Heart right ventricle (tissue), 16 donors: ENCODE measurements around the gene LMTK2. TPM values are rescaled to one million over a fixed set of nuclear protein-coding genes. Genes with fewer than 3 reads are reported as not detected.
A peak's percentile ranks its signal among the peaks of the same experiment; 100 is the strongest.

Source experiments
- ATAC-seq, 8 donors: fragments of 200-7000 bp; cut with Tn5 transposase; one replicate each; pipeline ENCODE4 v1.9.1; 2020; ENCODE audit warnings: mild to moderate bottlenecking in 8 of 8, moderate library complexity in 8 of 8, moderate number of reproducible peaks in 1 of 8
- DNase-seq, 2 donors: peaks; one replicate each; pipeline ENCODE4 v3.0.0-alpha.2; 2020
- H3K27ac ChIP-seq, 10 donors: fragments of 200-600 bp; sonication (generic) in 2 of 10; one replicate each; pipeline versions ENCODE4 v1.5.0 to v1.8.0; 2020 to 2022; ENCODE audit warnings: mild to moderate bottlenecking in 3 of 10
- H3K27me3 ChIP-seq, 7 donors: fragments of 200-600 bp; one replicate each; pipeline ENCODE4 v1.8.0; 2021 to 2022; ENCODE audit warnings: mild to moderate bottlenecking in 2 of 7
- H3K36me3 ChIP-seq, 9 donors: fragments of 200-600 bp; sonication (generic) in 1 of 9; one replicate each; pipeline versions ENCODE4 v1.5.0 to v1.8.0; 2020 to 2022; ENCODE audit warnings: mild to moderate bottlenecking in 2 of 9
- H3K4me1 ChIP-seq, 9 donors: fragments of 200-600 bp; sonication (generic) in 1 of 9; one replicate each; pipeline versions ENCODE4 v1.5.0 to v1.8.0; 2020 to 2022; ENCODE audit warnings: mild to moderate bottlenecking in 4 of 9
- H3K4me3 ChIP-seq, 10 donors: fragments of 200-600 bp; sonication (generic) in 2 of 10; one replicate each; pipeline versions ENCODE4 v1.5.0 to v1.8.0; 2020 to 2022; ENCODE audit warnings: mild to moderate bottlenecking in 7 of 10, moderate library complexity in 2 of 10
- H3K9me3 ChIP-seq, 11 donors: fragments of 200-600 bp in 10 of 11; sonication (generic) in 2 of 11; one replicate each; pipeline versions ENCODE4 v1.5.0 to v1.8.0; 2013 to 2022; ENCODE audit warnings: mild to moderate bottlenecking in 2 of 11, control low read depth in 1 of 11, moderate library complexity in 1 of 11
- WGBS, 2 donors: extraction: QIAGEN DNeasy Blood & Tissue Kit; methylation state at CpG; one replicate each; pipeline ENCODE4 v1.1.7; 2013; ENCODE audit warnings: inconsistent platforms in 1 of 2; 5-methylcytosine and 5-hydroxymethylcytosine counted together
- intact Hi-C, 10 donors: fragments of 100-400 bp; cut with DNase I; formaldehyde crosslinking; loops; one replicate each; pipeline versions ENCODE4 v1.11.1 to v1.14.2; 2022
- polyA plus RNA-seq, 2 donors: library from polyadenylated mRNA; stranded (reverse); fragments of 200-250 nt; gene quantifications; one replicate each; pipeline ENCODE4 v1.2.3, GENCODE V29; 2013
- total RNA-seq, 10 donors: library from RNA; stranded (reverse); fragmentation: NEBNext Ultra II Directional in 3 of 10; extraction: Animal tissue kit (Norgen Biotek cat#: 25700) in 3 of 10; gene quantifications; one replicate each; pipeline versions ENCODE4 v1.2.1 to v1.2.4, GENCODE V29; 2021 to 2023
- TF ChIP-seq, protein P1 (sequence below), 9 donors: fragments of 200-600 bp; sonication (generic) in 2 of 9; IDR thresholded peaks; one replicate each; pipeline versions ENCODE4 v1.5.0 to v1.8.0; 2021 to 2022; ENCODE audit warnings: antibody characterized with exemption in 9 of 9, mild to moderate bottlenecking in 5 of 9, moderate library complexity in 1 of 9
- donor health status: Arrhythmogenic right ventricular cardiomyopathy.
- donor health status: ischemic (EF 13 %, LVEDD 7.1; RV severe dilation, severe dysfunction).
- donor health status: healthy with polysubstance abuse.
- donor health status: DM: no; HTN: yes; CAD: no.
- donor health status: DM: no; HTN: no; CAD: no.
- donor health status: ischemic (EF 25% LVEDD 6.9; RV normal size, moderate dysfunction).
- donor health status: ischemic (EF 25% LVEDD 5.7; RV mildly dilated, moderate dysfunction).
- donor health status: healthy.
- donor health status: DM: yes; HTN: yes; CAD: no.
- donor health status: Ischemic cardiomyopathy.
- donor health status: ischemic (EF 35%, LVEDD 5.7; RV mildly dilated, moderate dysfunction).
- donor health status: nonischemic (EF 11% LVEDD 7.7; RV severe dilation, severe dysfunction).
- donor health status: DM: yes; HTN: yes; CAD: no.
- donor health status: PGD.
- donor health status: ischemic (EF 29% LVEDD 5.4; RV normal size, mild dysfunction).
- donor health status: nonischemic (EF 23%, LVEDD 6.1; RV moderate dilation, normal function).

The LMTK2 gene
- total and polyA plus RNA-seq, 12 donors = 2.9 to 50.2 (median 27.0) TPM

- Histone ChIP-seq H3K4me3 (no peak overlapping the region), H3K36me3 (peaks cover 0 to 41% (median 9%) of the 10 kb centered on the region in 9 donors), H3K9me3 (no peaks in the 10 kb centered on the region), H3K27me3 (peaks cover 0 to 25% (median 0%) of the 10 kb centered on the region in 7 donors), H3K4me1 (peaks cover 4 to 66% (median 32%) of the 10 kb centered on the region in 9 donors), H3K27ac (no peak overlapping the region)
- intact Hi-C loops = no loop called here
- TF ChIP-seq, protein P1, sequence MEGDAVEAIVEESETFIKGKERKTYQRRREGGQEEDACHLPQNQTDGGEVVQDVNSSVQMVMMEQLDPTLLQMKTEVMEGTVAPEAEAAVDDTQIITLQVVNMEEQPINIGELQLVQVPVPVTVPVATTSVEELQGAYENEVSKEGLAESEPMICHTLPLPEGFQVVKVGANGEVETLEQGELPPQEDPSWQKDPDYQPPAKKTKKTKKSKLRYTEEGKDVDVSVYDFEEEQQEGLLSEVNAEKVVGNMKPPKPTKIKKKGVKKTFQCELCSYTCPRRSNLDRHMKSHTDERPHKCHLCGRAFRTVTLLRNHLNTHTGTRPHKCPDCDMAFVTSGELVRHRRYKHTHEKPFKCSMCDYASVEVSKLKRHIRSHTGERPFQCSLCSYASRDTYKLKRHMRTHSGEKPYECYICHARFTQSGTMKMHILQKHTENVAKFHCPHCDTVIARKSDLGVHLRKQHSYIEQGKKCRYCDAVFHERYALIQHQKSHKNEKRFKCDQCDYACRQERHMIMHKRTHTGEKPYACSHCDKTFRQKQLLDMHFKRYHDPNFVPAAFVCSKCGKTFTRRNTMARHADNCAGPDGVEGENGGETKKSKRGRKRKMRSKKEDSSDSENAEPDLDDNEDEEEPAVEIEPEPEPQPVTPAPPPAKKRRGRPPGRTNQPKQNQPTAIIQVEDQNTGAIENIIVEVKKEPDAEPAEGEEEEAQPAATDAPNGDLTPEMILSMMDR (IDR thresholded peaks at IDR 0.05) = no peak
- 56 to 59% methylated on average over 5 of the region's 5 CpGs for WGBS, 2 donors
- ATAC-seq = no peak
- no peak for DNase-seq
Measured at GRCh38 chr7:98135984-98136383, 29.3 kb downstream of the LMTK2 start.

DNA sequence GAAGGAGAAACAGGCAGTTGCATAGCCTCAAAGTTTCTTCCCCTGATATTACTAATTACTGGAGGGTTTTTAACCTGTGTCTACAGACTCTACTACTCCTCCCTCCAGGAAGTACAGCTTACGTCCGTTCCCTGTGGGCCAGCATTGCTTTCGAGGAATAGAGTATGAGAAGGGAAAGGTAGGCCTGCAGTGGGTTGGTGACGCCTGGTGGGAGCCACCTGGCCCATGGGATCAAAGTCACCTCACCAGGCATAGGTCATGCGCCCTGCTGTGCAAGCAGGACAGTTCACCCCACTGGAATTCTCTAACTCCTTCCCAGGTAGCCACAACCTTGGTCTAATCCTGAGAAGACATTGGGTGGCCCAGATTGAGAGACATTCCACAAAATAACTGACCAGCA is 29.8 kb downstream of the LMTK2 start:
- TF ChIP-seq, protein P1 (IDR thresholded peaks at IDR 0.05) = no peak
- Histone ChIP-seq H3K27me3 (peaks cover 0 to 30% (median 0%) of the 10 kb centered on the region in 7 donors), H3K4me1 (peaks cover 4 to 61% (median 27%) of the 10 kb centered on the region in 9 donors), H3K9me3 (no peaks in the 10 kb centered on the region), H3K36me3 (peaks cover 0 to 45% (median 9%) of the 10 kb centered on the region in 9 donors), H3K27ac (no peak overlapping the region), H3K4me3 (no peak overlapping the region)
- ATAC-seq (no peak), DNase-seq (no peak)
- WGBS, 2 donors = 92 to 95% methylated on average over 5 of the region's 5 CpGs
- intact Hi-C loops = no loop called here

DNA sequence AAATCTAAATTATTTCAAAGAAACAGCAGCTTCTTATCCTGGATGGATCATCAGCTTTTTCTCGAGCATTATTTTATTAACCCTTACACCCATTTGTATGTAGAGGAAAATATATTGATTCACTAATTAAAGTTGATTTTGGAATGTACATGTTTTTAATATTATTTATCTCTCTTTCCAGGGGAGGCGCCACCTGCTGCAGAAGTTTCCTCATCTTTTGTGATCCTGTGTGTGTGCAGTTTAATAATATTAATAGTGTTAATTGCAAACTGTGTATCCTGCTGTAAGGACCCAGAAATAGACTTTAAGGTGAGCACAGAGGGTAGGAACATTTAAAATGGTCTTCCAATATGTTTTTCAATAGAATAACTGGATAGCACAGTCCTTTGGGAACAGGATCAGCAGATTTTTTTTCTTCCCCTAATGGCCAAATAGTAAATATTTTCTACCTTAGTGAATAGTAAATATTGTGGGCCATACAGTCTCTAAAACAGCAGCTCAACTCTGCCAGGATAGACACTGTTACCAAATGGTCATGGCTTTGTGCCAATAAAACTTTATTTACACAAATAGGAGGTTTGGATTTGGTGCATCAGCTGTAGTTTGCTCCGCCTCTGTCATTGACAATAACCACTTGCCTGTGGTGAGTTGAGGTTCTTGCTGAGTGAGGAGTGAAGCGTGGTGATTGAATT is 30.6 kb downstream of the LMTK2 start:
- DNase-seq = no peak
- H3K9me3 ChIP-seq = no peaks in the 10 kb centered on the region
- TF ChIP-seq, protein P1 (IDR thresholded peaks at IDR 0.05) = no peak
- no peak overlapping the region for H3K4me3 ChIP-seq
- peaks cover 0 to 53% (median 11%) of the 10 kb centered on the region in 9 donors for H3K36me3 ChIP-seq
- intact Hi-C loops = no loop called here
- peaks cover 0 to 53% (median 21%) of the 10 kb centered on the region in 9 donors for H3K4me1 ChIP-seq
- H3K27ac ChIP-seq = no peak overlapping the region
- 89 to 94% methylated on average over 4 of the region's 4 CpGs for WGBS, 2 donors
- ATAC-seq = no peak
- peaks cover 0 to 33% (median 0%) of the 10 kb centered on the region in 7 donors for H3K27me3 ChIP-seq

DNA sequence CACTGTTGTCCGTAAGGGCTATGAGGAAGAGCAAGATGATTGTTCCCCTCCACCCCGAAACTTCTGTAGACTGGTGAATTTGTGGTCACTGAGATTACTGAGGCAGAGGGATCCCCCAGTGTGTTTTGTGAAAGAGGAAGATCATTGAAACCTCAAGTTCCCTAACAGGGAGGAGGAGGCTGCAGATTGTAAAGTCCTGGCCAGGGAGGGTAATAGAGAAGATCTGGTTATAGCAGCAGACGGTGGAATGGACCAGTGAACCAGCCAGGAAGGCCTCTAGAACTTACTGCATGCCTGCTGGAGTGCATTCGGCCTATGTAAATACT is 31.1 kb downstream of the LMTK2 start:
- TF ChIP-seq, protein P1 (IDR thresholded peaks at IDR 0.05) = no peak

More for the DNA sequence above, 31.1 kb downstream of the LMTK2 start:
- Histone ChIP-seq H3K4me3 (no peak overlapping the region), H3K27ac (no peak overlapping the region), H3K27me3 (peaks cover 0 to 33% (median 0%) of the 10 kb centered on the region in 7 donors), H3K4me1 (peaks cover 0 to 48% (median 20%) of the 10 kb centered on the region in 9 donors), H3K9me3 (no peaks in the 10 kb centered on the region), H3K36me3 (peaks cover 0 to 59% (median 14%) of the 10 kb centered on the region in 9 donors)
- intact Hi-C loops = no loop called here
- DNase-seq = no peak
- WGBS, 2 donors = 91 to 92% methylated on average over 4 of the region's 4 CpGs
- ATAC-seq = peak in 4 of 8 donors; percentile 20 to 41 (median 30)
